Muscle of leg (tissue), 11 donors: ENCODE measurements around the gene SKIL. TPM values are rescaled to one million over a fixed set of nuclear protein-coding genes. Genes with fewer than 3 reads are reported as not detected.
"Not testable (repeated sequence)": the region's sequence is repeated elsewhere in the genome, so short reads cannot be mapped to it uniquely, and the experiment has no call there.

Experiments used
- DNase-seq: peaks from one replicate; pipeline ENCODE4 v3.0.0; 2013
- H3K27ac ChIP-seq: one replicate; pipeline ENCODE4 v1.5.1; 2013; ENCODE audit warnings: mild to moderate bottlenecking, low read length, control low read depth
- H3K27me3 ChIP-seq: one replicate; pipeline ENCODE4 v1.6.1; 2013; ENCODE audit warnings: low read length; ENCODE audit not compliant: control insufficient read depth, insufficient read depth
- H3K36me3 ChIP-seq: one replicate; pipeline ENCODE4 v1.6.1; 2013; ENCODE audit warnings: low read length; ENCODE audit not compliant: control insufficient read depth, insufficient read depth
- H3K4me1 ChIP-seq: one replicate; pipeline ENCODE4 v1.6.1; 2013; ENCODE audit warnings: low read length; ENCODE audit not compliant: control insufficient read depth, insufficient read depth
- H3K4me3 ChIP-seq: one replicate; pipeline ENCODE4 v1.5.1; 2013; ENCODE audit warnings: low read length, control low read depth
- H3K9me3 ChIP-seq: replicated peaks from 2 replicates; pipeline ENCODE4 v1.6.1; 2013; ENCODE audit warnings: low read depth, low read length; ENCODE audit not compliant: control insufficient read depth
- WGBS: methylation state at CpG from one replicate; pipeline ENCODE4 v1.1.5; 2013; ENCODE audit warnings: missing lambda C conversion rate; ENCODE audit not compliant: insufficient coverage; 5-methylcytosine and 5-hydroxymethylcytosine counted together
- polyA plus RNA-seq, 8 donors: library from polyadenylated mRNA; unstranded; fragments of 120-200 nt; gene quantifications; one replicate each; pipeline versions ENCODE4 v1.2.1 to v1.2.3, GENCODE V29; 2013; ENCODE audit warnings: inconsistent platforms in 1 of 8, low replicate concordance in 1 of 8; ENCODE audit not compliant: insufficient read length in 8 of 8, insufficient read depth in 1 of 8
- total RNA-seq: library from RNA; stranded (reverse); fragments of 120-200 nt; gene quantifications from one replicate; pipeline ENCODE4 v1.2.4, GENCODE V29; 2013

The SKIL gene
- total and polyA plus RNA-seq, 9 donors, result 15.3 to 41.6 (median 20.9) TPM

- no peaks in the 10 kb centered on the region for H3K36me3 ChIP-seq
- no peak overlapping the region for H3K27ac ChIP-seq
- DNase-seq, result no peak
- no peaks in the 10 kb centered on the region for H3K4me1 ChIP-seq
- H3K27me3 ChIP-seq, result no peaks in the 10 kb centered on the region
- H3K4me3 ChIP-seq, result no peak overlapping the region
- 95% methylated on average over 22 of the region's 24 CpGs for WGBS
- peaks cover 5% of the 10 kb centered on the region for H3K9me3 ChIP-seq
These were observed 30.3 kb upstream of the SKIL start for GRCh38 chr3:170327040-170327808.

GRCh38 chr3:170327868-170328548 is 29.5 kb upstream of the SKIL start:
- not testable (repeated sequence) for H3K36me3 ChIP-seq, H3K4me1 ChIP-seq, H3K9me3 ChIP-seq, H3K4me3 ChIP-seq, H3K27me3 ChIP-seq, H3K27ac ChIP-seq, DNase-seq
- WGBS, result 87% methylated on average over 4 of the region's 7 CpGs

GRCh38 chr3:170330366-170330765 is 27.1 kb upstream of the SKIL start:
- Histone ChIP-seq H3K4me3 (no peak overlapping the region), H3K27ac (no peak overlapping the region), H3K27me3 (no peaks in the 10 kb centered on the region), H3K9me3 (peaks cover 5% of the 10 kb centered on the region), H3K4me1 (no peaks in the 10 kb centered on the region), H3K36me3 (no peaks in the 10 kb centered on the region)
- WGBS, result 83% methylated on average over 3 of the region's 5 CpGs
- DNase-seq, result no peak

- WGBS, result 57% methylated on average over 3 of the region's 4 CpGs
- peaks cover 5% of the 10 kb centered on the region for H3K9me3 ChIP-seq
- DNase-seq, result no peak
- no peaks in the 10 kb centered on the region for H3K27me3 ChIP-seq
- H3K27ac ChIP-seq, result no peak overlapping the region
- no peak overlapping the region for H3K4me3 ChIP-seq
- H3K4me1 ChIP-seq, result no peaks in the 10 kb centered on the region
- no peaks in the 10 kb centered on the region for H3K36me3 ChIP-seq
These were observed 26.4 kb upstream of the SKIL start for GRCh38 chr3:170331143-170331542.

GRCh38 chr3:170337420-170337819 is 20.1 kb upstream of the SKIL start:
- DNase-seq, result no peak
- Histone ChIP-seq H3K4me3 (no peak overlapping the region), H3K27ac (no peak overlapping the region), H3K36me3 (no peaks in the 10 kb centered on the region), H3K4me1 (no peaks in the 10 kb centered on the region), H3K27me3 (no peaks in the 10 kb centered on the region), H3K9me3 (no peaks in the 10 kb centered on the region)
- WGBS, result no CpG with 5 or more reads among the region's 3 CpGs

GRCh38 chr3:170338690-170339340 is 18.7 kb upstream of the SKIL start:
- WGBS, result no CpG with 5 or more reads among the region's 1 CpG
- no peak overlapping the region for H3K4me3 ChIP-seq
- no peaks in the 10 kb centered on the region for H3K9me3 ChIP-seq
- no peak overlapping the region for H3K27ac ChIP-seq
- H3K4me1 ChIP-seq, result no peaks in the 10 kb centered on the region
- H3K36me3 ChIP-seq, result no peaks in the 10 kb centered on the region
- DNase-seq, result no peak
- no peaks in the 10 kb centered on the region for H3K27me3 ChIP-seq

GRCh38 chr3:170342273-170342672 is 15.2 kb upstream of the SKIL start:
- H3K27ac ChIP-seq, H3K27me3 ChIP-seq, H3K4me3 ChIP-seq, H3K36me3 ChIP-seq, H3K9me3 ChIP-seq, DNase-seq, H3K4me1 ChIP-seq: not testable (repeated sequence)
- 88% methylated on average over 9 of the region's 9 CpGs for WGBS

GRCh38 chr3:170343859-170344258 is 13.7 kb upstream of the SKIL start:
- not testable (repeated sequence) for H3K36me3 ChIP-seq, H3K4me3 ChIP-seq, H3K4me1 ChIP-seq, H3K27ac ChIP-seq, DNase-seq, H3K9me3 ChIP-seq, H3K27me3 ChIP-seq
- WGBS, result 40% methylated on average over 3 of the region's 6 CpGs

GRCh38 chr3:170344971-170345370 is 12.5 kb upstream of the SKIL start:
- Histone ChIP-seq H3K4me1 (no peaks in the 10 kb centered on the region), H3K27ac (no peak overlapping the region), H3K9me3 (no peaks in the 10 kb centered on the region), H3K36me3 (no peaks in the 10 kb centered on the region), H3K27me3 (no peaks in the 10 kb centered on the region), H3K4me3 (no peak overlapping the region)
- DNase-seq, result no peak
- WGBS, result no CpG with 5 or more reads among the region's 4 CpGs
